Body of pancreas (tissue), 4 donors: Measurements from ENCODE around the gene ZP2.

ENCODE experiments used
- CTCF ChIP-seq, 7 experiments: fragments of 450-650 bp in 4 of 7; fragments of 200-600 bp in 3 of 7; sonication (generic) in 3 of 7; IDR thresholded peaks; one replicate each; pipeline ENCODE4 v1.5.1; 2016 to 2019; ENCODE audit warnings: antibody characterized with exemption in 7 of 7
- POLR2A ChIP-seq, 3 donors: fragments of 450-650 bp; IDR thresholded peaks; one replicate each; pipeline ENCODE4 v1.6.1; 2016; ENCODE audit warnings: antibody characterized with exemption in 3 of 3, mild to moderate bottlenecking in 2 of 3

GRCh38 chr16:21163576-21163975, 47.8 kb downstream of the ZP2 start:
- no peak for TF ChIP-seq CTCF (IDR thresholded peaks at IDR 0.05)
- no peak for TF ChIP-seq POLR2A (IDR thresholded peaks at IDR 0.05)
